VCaP (cell line): ENCODE results near the gene URAD.

ENCODE experiments used
- H3K27ac ChIP-seq: fragments of 450-650 bp; 2 replicates; pipeline ENCODE4 v1.5.1; 2017
- TF ChIP-seq, protein P1 (sequence below): fragments of 450-650 bp; conservative IDR thresholded peaks from 2 replicates; pipeline ENCODE4 v1.5.1; 2017; ENCODE audit warnings: mild to moderate bottlenecking, moderate library complexity

URAD gene

GRCh38 chr13:28027607-28028364 is 39.3 kb upstream of the URAD start:
- TF ChIP-seq, protein P1, sequence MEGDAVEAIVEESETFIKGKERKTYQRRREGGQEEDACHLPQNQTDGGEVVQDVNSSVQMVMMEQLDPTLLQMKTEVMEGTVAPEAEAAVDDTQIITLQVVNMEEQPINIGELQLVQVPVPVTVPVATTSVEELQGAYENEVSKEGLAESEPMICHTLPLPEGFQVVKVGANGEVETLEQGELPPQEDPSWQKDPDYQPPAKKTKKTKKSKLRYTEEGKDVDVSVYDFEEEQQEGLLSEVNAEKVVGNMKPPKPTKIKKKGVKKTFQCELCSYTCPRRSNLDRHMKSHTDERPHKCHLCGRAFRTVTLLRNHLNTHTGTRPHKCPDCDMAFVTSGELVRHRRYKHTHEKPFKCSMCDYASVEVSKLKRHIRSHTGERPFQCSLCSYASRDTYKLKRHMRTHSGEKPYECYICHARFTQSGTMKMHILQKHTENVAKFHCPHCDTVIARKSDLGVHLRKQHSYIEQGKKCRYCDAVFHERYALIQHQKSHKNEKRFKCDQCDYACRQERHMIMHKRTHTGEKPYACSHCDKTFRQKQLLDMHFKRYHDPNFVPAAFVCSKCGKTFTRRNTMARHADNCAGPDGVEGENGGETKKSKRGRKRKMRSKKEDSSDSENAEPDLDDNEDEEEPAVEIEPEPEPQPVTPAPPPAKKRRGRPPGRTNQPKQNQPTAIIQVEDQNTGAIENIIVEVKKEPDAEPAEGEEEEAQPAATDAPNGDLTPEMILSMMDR, result no peak
- H3K27ac ChIP-seq, result no peak overlapping the region

DNA sequence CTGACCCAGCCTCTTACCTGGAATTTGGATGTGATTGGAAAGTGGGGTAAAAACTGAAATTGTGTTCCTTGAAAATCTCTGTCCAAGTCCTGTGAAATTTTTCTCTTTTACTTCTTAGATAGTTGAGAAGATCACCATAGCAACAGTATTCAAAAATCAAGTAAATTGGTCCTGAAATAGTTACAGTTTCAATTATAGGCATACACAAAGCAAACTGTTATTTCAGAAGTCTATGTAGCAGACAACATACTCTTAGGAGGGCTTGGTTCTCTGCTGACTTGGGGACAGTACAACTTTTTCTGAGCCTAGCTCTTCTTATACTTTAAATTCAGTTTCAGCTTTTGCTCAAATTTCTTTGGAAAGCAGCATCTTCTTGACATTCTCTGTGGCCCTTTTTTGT is 38.6 kb upstream of the URAD start:
- TF ChIP-seq, protein P1, result no peak
- no peak overlapping the region for H3K27ac ChIP-seq

DNA sequence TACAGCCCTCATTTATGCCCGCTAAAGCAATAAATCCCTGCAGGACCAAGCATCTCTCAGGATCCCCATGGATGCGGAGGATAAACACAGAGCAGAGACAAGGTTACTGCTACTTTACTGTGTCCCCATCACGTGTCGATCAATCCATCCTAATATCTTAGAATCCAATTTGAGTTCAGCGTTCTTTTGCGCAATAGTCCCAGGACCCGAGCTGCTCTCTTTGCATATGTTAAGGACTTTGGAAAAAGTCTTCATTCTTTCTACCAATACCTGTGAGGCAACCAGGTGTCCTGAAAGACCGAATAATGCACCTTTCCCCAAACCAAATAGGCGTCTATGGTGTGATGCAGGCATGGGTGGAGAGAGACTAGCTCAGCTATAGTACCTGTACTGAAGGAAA is 38.0 kb upstream of the URAD start:
- H3K27ac ChIP-seq, result no peak overlapping the region
- TF ChIP-seq, protein P1, result no peak

GRCh38 chr13:28022848-28023518 is 34.5 kb upstream of the URAD start:
- TF ChIP-seq, protein P1, result no peak

GRCh38 chr13:28014301-28014700 is 25.8 kb upstream of the URAD start:
- H3K27ac ChIP-seq, result no peak overlapping the region
- TF ChIP-seq, protein P1, result no peak

More at GRCh38 chr13:28022848-28023518, 34.5 kb upstream of the URAD start:
- no peak overlapping the region for H3K27ac ChIP-seq

GRCh38 chr13:28013482-28013881 is 25.0 kb upstream of the URAD start:
- no peak overlapping the region for H3K27ac ChIP-seq
- TF ChIP-seq, protein P1, result no peak

DNA sequence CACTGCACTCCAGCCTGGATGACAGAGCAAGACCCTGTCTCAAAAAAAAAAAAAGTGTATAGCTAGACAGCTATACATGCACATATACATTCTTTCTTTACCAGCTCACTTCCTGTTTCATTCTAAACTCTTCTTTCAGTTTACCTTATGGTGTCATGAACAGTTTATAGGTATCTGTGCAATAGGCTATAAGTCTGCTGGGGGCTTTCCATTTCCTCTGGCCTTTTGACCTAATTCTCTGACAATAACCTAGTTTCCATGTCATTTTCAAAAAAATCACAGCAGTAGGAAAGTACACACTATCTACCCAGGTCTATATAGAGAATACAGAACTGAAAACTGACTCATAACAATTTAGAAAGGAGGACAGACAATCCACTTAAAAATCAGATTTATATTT is 24.4 kb upstream of the URAD start:
- no peak overlapping the region for H3K27ac ChIP-seq

More for the DNA sequence above, 24.4 kb upstream of the URAD start:
- TF ChIP-seq, protein P1, result no peak
